HepG2 (cell line): ENCODE data around the gene COPZ1. TPM values are rescaled to one million over a fixed set of nuclear protein-coding genes. Genes with fewer than 3 reads are reported as not detected.

ENCODE experiments used
- ATAC-seq: fragments of 200-7000 bp; cut with Tn5 transposase; 3 replicates; pipeline ENCODE4 v1.9.1; 2020; ENCODE audit warnings: mild to moderate bottlenecking, moderate library complexity
- BruUV-seq: library from RNA; stranded (reverse); fragments of 400-500 nt; replicated peaks from 2 replicates; lab custom pipeline; 2021; lab: Mats Ljungman, UMichigan
- CTCF ChIA-PET: fragments of 300-600 bp; formaldehyde crosslinking; extraction: SDS; loops from one replicate; lab custom pipeline; 2021; ENCODE audit warnings: low total read pairs, inconsistent platforms, low intra/inter-chr PET ratio; lab: Yijun Ruan, JAX
- POLR2A ChIA-PET: fragments of 350-600 bp; sonication (Branson Sonifier 250); formaldehyde crosslinking; loops from one replicate; lab custom pipeline; 2020; ENCODE audit warnings: antibody characterized with exemption, inconsistent platforms; lab: Yijun Ruan, JAX
- DNase-seq: peaks from one replicate; pipeline ENCODE4 v3.0.0-alpha.2; 2015; ENCODE audit warnings: low spot score
- FAIRE-seq: peaks from 3 replicates; lab custom pipeline; 2011; peaks lifted over from hg19 to GRCh38; lab: Jason Lieb, UNC
- H2AFZ ChIP-seq: one replicate; pipeline ENCODE4 v1.6.1; 2011; ENCODE audit warnings: low read length, inconsistent platforms
- H3K27ac ChIP-seq: fragments of 300-600 bp; 3 replicates; pipeline ENCODE4 v1.8.0; 2011; ENCODE audit warnings: mixed run types, mild to moderate bottlenecking, mixed read lengths, low read length, inconsistent platforms; ENCODE audit not compliant: insufficient read depth; ENCODE audit errors: extremely low read length
- H3K27me3 ChIP-seq, 2 experiments: fragments of 200-600 bp in 1 of 2; 2 replicates in 1 of 2; 3 replicates in 1 of 2; pipeline versions ENCODE4 v1.6.0 to v1.8.0; 2011; ENCODE audit warnings: low read length in 2 of 2, mild to moderate bottlenecking in 2 of 2, moderate library complexity in 2 of 2, inconsistent platforms in 1 of 2; ENCODE audit not compliant: insufficient read depth in 2 of 2, control insufficient read depth in 1 of 2
- H3K36me3 ChIP-seq, 2 experiments: fragments of 200-600 bp in 1 of 2; replicated peaks in 1 of 2; 2 replicates in 1 of 2; 3 replicates in 1 of 2; pipeline versions ENCODE4 v1.5.1 to v1.8.0; 2011; ENCODE audit warnings: low read length in 2 of 2, inconsistent platforms in 1 of 2; ENCODE audit not compliant: insufficient read depth in 2 of 2, control insufficient read depth in 1 of 2
- H3K4me1 ChIP-seq: 2 replicates; pipeline ENCODE4 v1.5.1; 2012; ENCODE audit warnings: low read length, inconsistent platforms; ENCODE audit not compliant: insufficient read depth
- H3K4me2 ChIP-seq: 2 replicates; pipeline ENCODE4 v1.6.0; 2011; ENCODE audit warnings: low read depth, low read length, inconsistent platforms
- H3K4me3 ChIP-seq, 3 experiments: fragments of 200-600 bp in 1 of 3; sonication (generic), shearing (Covaris generic) in 1 of 3; replicated peaks in 1 of 3; 2 replicates each; pipeline ENCODE4 v1.5.1; 2011 to 2016; ENCODE audit warnings: low read length in 3 of 3, inconsistent platforms in 2 of 3, low read depth in 2 of 3, mild to moderate bottlenecking in 2 of 3, control low read depth in 1 of 3, mixed read lengths in 1 of 3; ENCODE audit not compliant: insufficient read depth in 1 of 3
- H3K79me2 ChIP-seq: one replicate; pipeline ENCODE4 v1.6.1; 2011; ENCODE audit warnings: low read length, inconsistent platforms; ENCODE audit not compliant: insufficient read depth
- H3K9ac ChIP-seq: 2 replicates; pipeline ENCODE4 v1.6.0; 2011; ENCODE audit warnings: mild to moderate bottlenecking, low read depth, low read length, inconsistent platforms; ENCODE audit not compliant: insufficient read depth
- H3K9me3 ChIP-seq: 2 replicates; pipeline ENCODE4 v1.5.1; 2012; ENCODE audit warnings: mild to moderate bottlenecking, low read length
- H4K20me1 ChIP-seq: 2 replicates; pipeline ENCODE4 v1.6.0; 2011; ENCODE audit warnings: inconsistent platforms, mild to moderate bottlenecking, low read length, moderate library complexity; ENCODE audit not compliant: insufficient read depth
- LBX2 ChIP-seq: sonication (generic); formaldehyde crosslinking; IDR thresholded peaks from 2 replicates; pipeline ENCODE4 v1.5.0; 2020; ENCODE audit warnings: missing genetic modification reagents, mild to moderate bottlenecking, borderline replicate concordance
- SMAD3 ChIP-seq: sonication (generic); formaldehyde crosslinking; IDR thresholded peaks from 2 replicates; pipeline ENCODE4 v1.4.0; 2020; ENCODE audit warnings: missing genetic modification reagents
- ZNF282 ChIP-seq: fragments of 450-650 bp; IDR thresholded peaks from 2 replicates; pipeline ENCODE4 v1.6.1; 2018; ENCODE audit not compliant: partially characterized antibody
- WGBS: methylation state at CpG from one replicate; pipeline ENCODE4 v1.1.6; 2017; ENCODE audit warnings: low lambda C conversion rate; 5-methylcytosine and 5-hydroxymethylcytosine counted together
- in situ Hi-C: cut with HindIII; loops from 2 replicates; pipeline ENCODE4 v1.10.0; 2017; ENCODE audit warnings: low pct_unique_long_range_greater_than_20kb; ENCODE audit not compliant: extremely low pct_ligation_motif_present
- intact Hi-C: fragments of 100-400 bp; cut with micrococcal nuclease; formaldehyde crosslinking; loops from one replicate; pipeline ENCODE4 v1.10.0; 2022; ENCODE audit not compliant: unreplicated experiment
- polyA plus RNA-seq, 8 experiments: library from polyadenylated mRNA; depleted of rRNA in 3 of 8; stranded (reverse) in 7 of 8; unstranded in 1 of 8; fragments of >200 nt; fragmentation: Illumina TruSeq in 4 of 8; extraction: Trizol in 4 of 8; gene quantifications; 2 replicates each; pipeline versions ENCODE4 v1.2.1 to v1.2.3, GENCODE V29; 2011 to 2016; ENCODE audit warnings: low read depth in 4 of 8, missing spikeins in 1 of 8, mixed read lengths in 1 of 8; ENCODE audit not compliant: insufficient read depth in 1 of 8
- total RNA-seq, 5 experiments: library from RNA; depleted of rRNA; stranded (reverse); fragments of >200 nt; fragmentation: Illumina TruSeq; extraction: Trizol; gene quantifications; 2 replicates each; pipeline ENCODE4 v1.2.3, GENCODE V29; 2016; ENCODE audit warnings: low read depth in 1 of 5
- TF ChIP-seq, protein P1 (sequence below): IDR thresholded peaks from 2 replicates; pipeline ENCODE4 v1.6.1; 2016
- TF ChIP-seq, protein P2 (sequence below): IDR thresholded peaks from 2 replicates; pipeline ENCODE4 v1.6.1; 2012; ENCODE audit warnings: inconsistent platforms
- TF ChIP-seq, protein P3 (sequence below): sonication (generic); formaldehyde crosslinking; IDR thresholded peaks from 2 replicates; pipeline ENCODE4 v1.4.0; 2020; ENCODE audit warnings: mild to moderate bottlenecking, missing genetic modification reagents

Gene COPZ1
- total and polyA plus RNA-seq, 2 of the 13 experiments (the other 11 are each of a cell fraction or from before 2014, with no cell fraction given), result 125 to 184 TPM

- in situ Hi-C loops, result loop anchor here (5.0 to 10.0 kb wide), 3 partner anchors 66 to 349 kb away; no protein-coding TSS in a partner anchor
- Histone ChIP-seq H3K4me2 (no peak overlapping the region), H3K9ac (no peak overlapping the region), H3K27me3 (peaks cover 1 to 12% of the 10 kb centered on the region in 2 experiments; a peak in 2 of 5 replicates), H3K9me3 (no peaks in the 10 kb centered on the region), H3K4me3 (no peak overlapping the region), H3K27ac (no peak overlapping the region), H3K36me3 (no peaks in the 10 kb centered on the region), H2AFZ (no peak overlapping the region), H4K20me1 (no peaks in the 10 kb centered on the region), H3K79me2 (no peaks in the 10 kb centered on the region), H3K4me1 (peaks cover 28% of the 10 kb centered on the region)
- CTCF ChIA-PET, result no interaction called here
- POLR2A ChIA-PET, result no interaction called here
- BruUV-seq, result no TSS peak
- no peak for ATAC-seq
- no peak for DNase-seq
- intact Hi-C loops, result loop anchor here (10.0 kb wide), 1 partner anchor 359 kb away; the partner anchor contains the start of genes HOXC8 and HOXC9
- TF ChIP-seq SMAD3 (no peak), LBX2 (CRISPR knock-in tag) (no peak), ZNF282 (no peak)
- TF ChIP-seq, protein P1, sequence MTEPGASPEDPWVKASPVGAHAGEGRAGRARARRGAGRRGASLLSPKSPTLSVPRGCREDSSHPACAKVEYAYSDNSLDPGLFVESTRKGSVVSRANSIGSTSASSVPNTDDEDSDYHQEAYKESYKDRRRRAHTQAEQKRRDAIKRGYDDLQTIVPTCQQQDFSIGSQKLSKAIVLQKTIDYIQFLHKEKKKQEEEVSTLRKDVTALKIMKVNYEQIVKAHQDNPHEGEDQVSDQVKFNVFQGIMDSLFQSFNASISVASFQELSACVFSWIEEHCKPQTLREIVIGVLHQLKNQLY, result no peak
- TF ChIP-seq, protein P2, sequence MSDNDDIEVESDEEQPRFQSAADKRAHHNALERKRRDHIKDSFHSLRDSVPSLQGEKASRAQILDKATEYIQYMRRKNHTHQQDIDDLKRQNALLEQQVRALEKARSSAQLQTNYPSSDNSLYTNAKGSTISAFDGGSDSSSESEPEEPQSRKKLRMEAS, result no peak
- TF ChIP-seq, protein P3, sequence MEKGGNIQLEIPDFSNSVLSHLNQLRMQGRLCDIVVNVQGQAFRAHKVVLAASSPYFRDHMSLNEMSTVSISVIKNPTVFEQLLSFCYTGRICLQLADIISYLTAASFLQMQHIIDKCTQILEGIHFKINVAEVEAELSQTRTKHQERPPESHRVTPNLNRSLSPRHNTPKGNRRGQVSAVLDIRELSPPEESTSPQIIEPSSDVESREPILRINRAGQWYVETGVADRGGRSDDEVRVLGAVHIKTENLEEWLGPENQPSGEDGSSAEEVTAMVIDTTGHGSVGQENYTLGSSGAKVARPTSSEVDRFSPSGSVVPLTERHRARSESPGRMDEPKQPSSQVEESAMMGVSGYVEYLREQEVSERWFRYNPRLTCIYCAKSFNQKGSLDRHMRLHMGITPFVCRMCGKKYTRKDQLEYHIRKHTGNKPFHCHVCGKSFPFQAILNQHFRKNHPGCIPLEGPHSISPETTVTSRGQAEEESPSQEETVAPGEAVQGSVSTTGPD (CRISPR knock-in tag), result no peak
- WGBS, result 41% methylated on average over 5 of the region's 6 CpGs
- FAIRE-seq, result no peak
These were observed 38.7 kb downstream of the COPZ1 start for GRCh38 chr12:54363618-54364017.
